ENCODE results near the gene HIRA. TPM values are rescaled to one million over a fixed set of nuclear protein-coding genes. Genes with fewer than 3 reads are reported as not detected.

The HIRA gene
- total RNA-seq, 1 donor from 2014 or later, result 23.3 TPM

GRCh38 chr22:19287076-19287707, 144.3 kb downstream of the HIRA start:
- TF ChIP-seq CTCF (IDR thresholded peaks at IDR 0.05), result no peak

GRCh38 chr22:19285831-19286230, 145.7 kb downstream of the HIRA start:
- ATAC-seq, result no peak
- H3K9me3 ChIP-seq, result no peaks in the 10 kb centered on the region
- H3K27ac ChIP-seq, result no peak overlapping the region
- no peak overlapping the region for H3K4me3 ChIP-seq
- no peaks in the 10 kb centered on the region for H3K27me3 ChIP-seq
- H3K4me1 ChIP-seq, result peaks cover 5% of the 10 kb centered on the region
- TF ChIP-seq CTCF (IDR thresholded peaks at IDR 0.05), result no peak
- intact Hi-C loops (cut with DNase I), result no loop called here
- no peak for DNase-seq
- no peaks in the 10 kb centered on the region for H3K36me3 ChIP-seq

More at GRCh38 chr22:19287076-19287707, 144.3 kb downstream of the HIRA start:
- no peak for DNase-seq
- Histone ChIP-seq H3K27me3 (no peaks in the 10 kb centered on the region), H3K36me3 (no peaks in the 10 kb centered on the region), H3K27ac (no peak overlapping the region), H3K4me1 (peaks cover 8% of the 10 kb centered on the region), H3K9me3 (no peaks in the 10 kb centered on the region), H3K4me3 (no peak overlapping the region)
- no peak for ATAC-seq
- intact Hi-C loops (cut with DNase I), result no loop called here

Other genes with a start within 250 kb of the HIRA start
- gene CLTCL1, start 140.0 kb downstream of the HIRA start, total RNA-seq, result 4.3 TPM
- 20.5 TPM for gene MRPL40, start 812 bp upstream of the HIRA start, total RNA-seq
- 35.6 TPM for gene C22orf39, start 16.0 kb upstream of the HIRA start, total RNA-seq
- 43.1 TPM for gene UFD1, start 47.5 kb upstream of the HIRA start, total RNA-seq
- gene CDC45, start 48.2 kb upstream of the HIRA start, total RNA-seq, result 0.58 TPM
- 274 TPM for gene CLDN5, start 92.7 kb upstream of the HIRA start, total RNA-seq